Measurements from ENCODE around the gene RERE.

RERE gene

GRCh38 chr1:8567146-8567545 is 250.3 kb downstream of the RERE start:
- no peak overlapping the region for H3K27ac ChIP-seq
- TF ChIP-seq CTCF (IDR thresholded peaks at IDR 0.05), result no peak
- no peaks in the 10 kb centered on the region for H3K27me3 ChIP-seq
- no peaks in the 10 kb centered on the region for H3K36me3 ChIP-seq
- H3K4me1 ChIP-seq (ENCODE audit: control insufficient read depth in 1 of 2, insufficient read depth in 1 of 2, low read depth in 1 of 2, low read length in 1 of 2), result peaks cover 0 to 7% of the 10 kb centered on the region in 2 experiments
- no peaks in the 10 kb centered on the region for H3K9me3 ChIP-seq
- H3K4me3 ChIP-seq (ENCODE audit: low read depth in 1 of 2, low read length in 1 of 2), result no peak overlapping the region

GRCh38 chr1:8565802-8566201 is 251.6 kb downstream of the RERE start:
- Histone ChIP-seq H3K4me3 (ENCODE audit: low read depth in 1 of 2, low read length in 1 of 2) (no peak overlapping the region), H3K36me3 (no peaks in the 10 kb centered on the region), H3K27me3 (no peaks in the 10 kb centered on the region), H3K27ac (no peak overlapping the region), H3K9me3 (no peaks in the 10 kb centered on the region), H3K4me1 (ENCODE audit: control insufficient read depth in 1 of 2, insufficient read depth in 1 of 2, low read depth in 1 of 2, low read length in 1 of 2) (peaks cover 4% of the 10 kb centered on the region in 2 experiments)
- TF ChIP-seq CTCF (IDR thresholded peaks at IDR 0.05), result no peak

- Histone ChIP-seq H3K4me1 (ENCODE audit: control insufficient read depth in 1 of 2, insufficient read depth in 1 of 2, low read depth in 1 of 2, low read length in 1 of 2) (peaks cover 4 to 8% of the 10 kb centered on the region in 2 experiments), H3K36me3 (no peaks in the 10 kb centered on the region), H3K27me3 (no peaks in the 10 kb centered on the region), H3K4me3 (ENCODE audit: low read depth in 1 of 2, low read length in 1 of 2) (no peak overlapping the region), H3K9me3 (no peaks in the 10 kb centered on the region), H3K27ac (no peak overlapping the region)
- no peak for TF ChIP-seq CTCF (IDR thresholded peaks at IDR 0.05)
Measured at GRCh38 chr1:8563944-8564537, 253.4 kb downstream of the RERE start.

GRCh38 chr1:8562881-8563865 is 254.3 kb downstream of the RERE start:
- no peak overlapping the region for H3K27ac ChIP-seq
- H3K27me3 ChIP-seq, result no peaks in the 10 kb centered on the region
- no peaks in the 10 kb centered on the region for H3K36me3 ChIP-seq
- no peak overlapping the region for H3K4me3 ChIP-seq (ENCODE audit: low read depth in 1 of 2, low read length in 1 of 2)
- H3K9me3 ChIP-seq, result no peaks in the 10 kb centered on the region
- peaks cover 4 to 8% of the 10 kb centered on the region in 2 experiments for H3K4me1 ChIP-seq (ENCODE audit: control insufficient read depth in 1 of 2, insufficient read depth in 1 of 2, low read depth in 1 of 2, low read length in 1 of 2)
- no peak for TF ChIP-seq CTCF (IDR thresholded peaks at IDR 0.05)

GRCh38 chr1:8562222-8562621 is 255.2 kb downstream of the RERE start:
- H3K9me3 ChIP-seq, result no peaks in the 10 kb centered on the region
- no peak overlapping the region for H3K27ac ChIP-seq
- H3K27me3 ChIP-seq, result no peaks in the 10 kb centered on the region
- H3K4me3 ChIP-seq (ENCODE audit: low read depth in 1 of 2, low read length in 1 of 2), result no peak overlapping the region
- peaks cover 4 to 8% of the 10 kb centered on the region in 2 experiments for H3K4me1 ChIP-seq (ENCODE audit: control insufficient read depth in 1 of 2, insufficient read depth in 1 of 2, low read depth in 1 of 2, low read length in 1 of 2)
- TF ChIP-seq CTCF (IDR thresholded peaks at IDR 0.05), result no peak
- no peaks in the 10 kb centered on the region for H3K36me3 ChIP-seq

All from neutrophil (primary cell).